Astrocyte of the spinal cord (primary cell): ENCODE measurements around the gene VN1R4.
"Not testable (repeated sequence)": the region's sequence is repeated elsewhere in the genome, so short reads cannot be mapped to it uniquely, and the experiment has no call there.

ENCODE experiments used
- DNase-seq: peaks from one replicate; pipeline ENCODE4 v3.0.0; 2011; ENCODE audit warnings: low read depth, low spot score
- H3K4me3 ChIP-seq: 2 replicates; pipeline ENCODE4 v1.5.1; 2011; ENCODE audit warnings: low read depth, mild to moderate bottlenecking, low read length, moderate library complexity
- CTCF ChIP-seq: IDR thresholded peaks from 2 replicates; pipeline ENCODE4 v1.5.1; 2012; ENCODE audit warnings: low read depth, mild to moderate bottlenecking, low read length, inconsistent platforms
- in situ Hi-C: cut with HindIII; loops from 2 replicates; pipeline ENCODE4 v1.10.0; 2017; ENCODE audit warnings: low sequenced_read_pairs

VN1R4 gene

DNA sequence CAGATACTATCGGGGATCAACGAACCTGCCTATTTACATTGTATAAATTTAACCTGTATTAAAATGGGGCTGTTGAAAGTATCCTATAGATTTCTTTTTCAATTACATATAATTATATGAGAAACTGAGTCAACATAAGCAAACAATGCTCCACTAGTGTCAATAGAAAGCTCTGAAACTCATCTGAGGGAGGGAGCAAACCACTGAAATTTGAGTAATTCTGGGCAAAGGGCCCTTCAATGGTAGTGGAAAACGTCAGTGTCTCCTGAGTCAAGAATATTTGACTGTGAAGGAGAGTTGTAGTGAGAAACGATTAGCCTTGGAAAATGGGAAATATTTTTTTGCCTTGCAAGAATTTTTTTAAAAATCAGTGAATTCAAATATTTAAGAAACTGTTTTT is 17.6 kb upstream of the VN1R4 start:
- no peak for TF ChIP-seq CTCF
- H3K4me3 ChIP-seq: no peak overlapping the region
- in situ Hi-C loops: no loop called here
- DNase-seq: no peak

- in situ Hi-C loops, H3K4me3 ChIP-seq, DNase-seq: not testable (repeated sequence)
Measured at GRCh38 chr19:53281947-53282346, 14.4 kb upstream of the VN1R4 start.

DNA sequence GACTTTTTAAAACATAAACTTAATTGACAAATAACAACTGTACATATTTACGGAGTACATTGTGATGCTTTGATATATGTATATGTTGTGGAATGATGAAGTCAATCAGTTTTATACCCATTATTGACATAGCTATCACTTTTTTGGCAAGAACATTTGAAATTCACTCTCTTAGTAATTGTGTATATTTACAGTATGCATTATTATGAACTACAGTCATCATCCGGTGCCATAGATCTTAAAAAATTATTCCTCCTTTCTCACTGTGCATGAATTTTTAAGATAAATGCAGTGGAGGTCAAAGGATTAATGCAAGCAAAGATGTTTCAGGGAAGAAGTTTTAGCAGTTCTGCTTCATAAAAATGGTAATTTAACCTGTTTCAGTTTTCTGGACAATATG is 8.0 kb upstream of the VN1R4 start:
- no peak for TF ChIP-seq CTCF

GRCh38 chr19:53272044-53272443 is 4.5 kb upstream of the VN1R4 start:
- in situ Hi-C loops: no loop called here
- no peak for DNase-seq

More for the DNA sequence above, 8.0 kb upstream of the VN1R4 start:
- in situ Hi-C loops: no loop called here
- DNase-seq: no peak
- H3K4me3 ChIP-seq: no peak overlapping the region

GRCh38 chr19:53269861-53270260 is 2.3 kb upstream of the VN1R4 start:
- H3K4me3 ChIP-seq, in situ Hi-C loops, DNase-seq: not testable (repeated sequence)

More at GRCh38 chr19:53272044-53272443, 4.5 kb upstream of the VN1R4 start:
- no peak overlapping the region for H3K4me3 ChIP-seq
- TF ChIP-seq CTCF: no peak

DNA sequence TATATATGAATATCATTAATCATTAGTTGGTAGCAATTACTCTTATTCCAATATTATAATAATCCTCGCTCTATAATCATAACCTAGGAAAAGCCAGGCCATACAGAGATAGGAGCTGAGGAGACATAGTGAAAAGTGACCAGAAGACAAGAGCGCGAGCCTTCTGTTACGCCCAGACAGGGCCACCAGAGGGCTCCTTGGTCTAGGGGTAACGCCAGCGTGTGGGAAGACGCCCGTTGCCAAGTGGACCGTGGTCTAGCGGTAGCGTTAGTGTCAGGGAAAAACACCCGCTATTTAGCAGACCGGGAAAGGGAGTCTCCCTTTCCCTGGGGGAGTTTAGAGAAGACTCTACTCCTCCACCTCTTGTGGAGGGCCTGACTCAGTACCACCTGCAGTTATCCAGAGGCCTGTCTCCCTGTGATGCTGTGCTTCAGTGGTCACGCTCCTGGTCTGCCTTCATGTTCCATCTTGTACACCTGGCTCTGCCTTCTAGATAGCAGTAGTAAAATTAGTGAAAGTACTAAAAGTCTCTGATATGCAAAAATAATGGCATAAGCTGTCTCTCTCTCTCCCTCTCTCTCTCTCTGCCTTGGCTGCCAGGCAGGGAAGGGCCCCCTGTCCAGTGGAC is 9.7 kb downstream of the VN1R4 start, which contains the start of gene VN1R2:
Gene VN1R2 (plus strand): TSS at position 578 of the 628 bp plus-strand sequence. CDS start 84 bp downstream, outside the sequence.
- DNase-seq, H3K4me3 ChIP-seq, in situ Hi-C loops: not testable (repeated sequence)

GRCh38 chr19:53254411-53255341 is 12.8 kb downstream of the VN1R4 start, which contains the start of gene ZNF677:
ZNF677 (minus strand) TSS chr19:53254873; CDS start chr19:53251550, 3,323 bp downstream.
- TF ChIP-seq CTCF: no peak
- DNase-seq: peak; percentile 86
- in situ Hi-C loops: no loop called here
- peak within 1 kb of the TSS; percentile 72 for H3K4me3 ChIP-seq

GRCh38 chr19:53246498-53246897 is 21.0 kb downstream of the VN1R4 start:
- no peak for TF ChIP-seq CTCF
- no peak for DNase-seq
- H3K4me3 ChIP-seq: no peak overlapping the region
- in situ Hi-C loops: no loop called here
